Measurements from ENCODE around the gene ZNF764.

ZNF764 gene

DNA sequence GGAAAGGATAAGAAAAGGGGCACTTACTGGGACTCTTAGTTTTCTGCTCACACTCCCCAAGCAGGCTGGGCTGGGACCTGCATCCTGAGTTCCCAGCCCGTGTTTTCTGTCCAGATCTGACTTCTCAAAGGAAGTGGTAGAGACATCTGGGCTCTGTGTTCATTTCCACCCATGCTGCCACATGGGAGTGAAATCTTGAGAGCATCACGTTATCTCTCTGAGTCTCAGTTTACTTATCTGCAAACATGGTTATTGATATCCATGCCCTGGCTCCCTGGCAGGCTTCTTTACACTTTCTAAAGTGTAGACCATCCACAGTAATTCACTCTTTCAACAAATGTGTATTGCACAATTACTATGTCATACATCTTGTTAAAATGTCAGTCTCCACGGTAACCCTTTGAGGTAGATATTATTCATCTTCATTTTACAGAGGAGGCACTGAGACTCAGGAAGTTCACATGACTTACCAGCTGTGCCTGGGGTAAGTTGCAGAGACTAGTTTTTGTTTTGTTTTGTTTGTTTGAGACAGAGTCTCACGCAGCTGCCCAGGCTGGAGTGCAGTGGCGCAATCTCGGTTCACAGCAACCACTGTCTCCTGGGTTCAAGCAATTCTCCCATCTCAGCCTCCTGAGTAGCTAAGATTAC lies 9.9 kb upstream of the ZNF764 start:
- TF ChIP-seq, protein P1, sequence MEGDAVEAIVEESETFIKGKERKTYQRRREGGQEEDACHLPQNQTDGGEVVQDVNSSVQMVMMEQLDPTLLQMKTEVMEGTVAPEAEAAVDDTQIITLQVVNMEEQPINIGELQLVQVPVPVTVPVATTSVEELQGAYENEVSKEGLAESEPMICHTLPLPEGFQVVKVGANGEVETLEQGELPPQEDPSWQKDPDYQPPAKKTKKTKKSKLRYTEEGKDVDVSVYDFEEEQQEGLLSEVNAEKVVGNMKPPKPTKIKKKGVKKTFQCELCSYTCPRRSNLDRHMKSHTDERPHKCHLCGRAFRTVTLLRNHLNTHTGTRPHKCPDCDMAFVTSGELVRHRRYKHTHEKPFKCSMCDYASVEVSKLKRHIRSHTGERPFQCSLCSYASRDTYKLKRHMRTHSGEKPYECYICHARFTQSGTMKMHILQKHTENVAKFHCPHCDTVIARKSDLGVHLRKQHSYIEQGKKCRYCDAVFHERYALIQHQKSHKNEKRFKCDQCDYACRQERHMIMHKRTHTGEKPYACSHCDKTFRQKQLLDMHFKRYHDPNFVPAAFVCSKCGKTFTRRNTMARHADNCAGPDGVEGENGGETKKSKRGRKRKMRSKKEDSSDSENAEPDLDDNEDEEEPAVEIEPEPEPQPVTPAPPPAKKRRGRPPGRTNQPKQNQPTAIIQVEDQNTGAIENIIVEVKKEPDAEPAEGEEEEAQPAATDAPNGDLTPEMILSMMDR (IDR thresholded peaks at IDR 0.05) = no peak

DNA sequence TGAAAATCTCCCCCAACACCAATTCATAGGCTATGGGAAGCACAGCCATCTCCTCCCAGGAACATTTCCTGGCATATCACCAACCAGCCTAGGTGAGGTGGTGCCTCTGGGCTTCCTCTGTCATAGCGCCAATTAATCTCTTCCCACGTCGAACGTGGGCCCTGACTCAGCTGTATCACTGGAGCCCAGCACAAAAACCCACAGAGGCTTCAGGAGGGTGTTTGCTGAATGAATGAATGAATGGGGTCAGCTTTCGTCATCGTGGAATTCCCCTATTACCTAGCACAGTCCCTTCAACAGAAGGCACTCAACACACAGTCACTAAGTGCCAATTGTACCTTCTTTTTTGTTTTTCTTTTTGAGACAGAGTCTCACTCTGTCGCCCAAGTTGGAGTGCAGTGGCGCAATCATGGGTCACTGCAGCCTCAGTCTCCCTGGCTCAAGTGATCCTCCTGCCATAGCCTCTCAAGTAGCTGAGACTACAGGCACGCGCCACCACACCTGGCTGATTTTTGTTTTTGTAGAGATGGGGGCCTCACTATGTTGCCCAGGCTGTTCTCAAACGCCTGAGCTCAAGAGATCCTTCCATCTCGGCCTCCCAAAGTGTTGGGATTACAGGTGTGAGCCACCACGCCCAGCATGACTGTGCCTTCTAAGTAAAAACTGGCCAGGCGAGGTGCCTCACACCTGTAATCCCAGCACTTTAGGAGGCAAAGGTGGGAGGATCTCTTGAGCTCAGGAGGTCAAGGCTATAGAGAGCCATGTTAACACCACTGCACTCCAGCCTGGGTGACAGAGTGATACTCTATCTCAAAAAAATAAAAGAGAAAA lies 9.2 kb upstream of the ZNF764 start:
- TF ChIP-seq, protein P1 (IDR thresholded peaks at IDR 0.05) = no peak

DNA sequence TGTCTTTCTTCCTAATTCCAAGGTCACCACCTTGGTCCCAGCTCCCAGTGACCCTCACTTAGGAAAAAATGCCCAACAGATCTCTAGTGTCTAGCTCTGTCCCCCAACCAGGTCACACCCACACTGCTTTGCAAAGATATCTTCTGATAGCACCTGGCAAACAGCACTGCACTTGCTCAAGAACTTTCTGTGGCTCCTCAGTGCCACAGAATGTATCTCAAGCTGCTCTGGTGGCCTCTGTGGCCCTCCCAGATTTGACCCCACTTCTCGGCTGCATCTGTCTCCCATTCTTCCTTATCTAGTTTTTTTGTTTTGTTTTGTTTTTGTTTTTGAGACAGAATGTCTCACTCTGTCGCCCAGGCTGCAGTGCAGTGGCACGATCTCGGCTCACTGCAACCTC lies 8.4 kb upstream of the ZNF764 start:
- TF ChIP-seq, protein P1 (IDR thresholded peaks at IDR 0.05) = no peak

DNA sequence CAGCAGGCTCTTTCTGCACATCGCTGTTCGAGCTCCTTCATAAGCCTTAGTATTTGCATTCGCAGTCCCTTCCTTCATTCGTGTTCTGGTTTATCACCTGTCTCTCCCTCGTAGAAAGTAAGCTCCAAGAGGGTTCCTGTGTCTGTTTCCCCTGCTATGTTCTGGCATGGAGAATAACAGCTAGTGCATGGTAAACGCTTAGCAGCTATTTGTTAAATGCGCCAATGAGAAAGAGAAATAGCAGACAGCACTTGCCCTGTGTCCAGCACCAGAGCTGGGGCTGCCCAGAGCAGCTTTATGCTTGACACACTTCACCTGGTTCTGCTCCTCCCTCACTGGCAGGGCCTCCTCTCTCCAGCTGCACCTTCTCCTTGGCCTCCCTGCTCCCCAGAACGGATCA lies 7.8 kb upstream of the ZNF764 start:
- TF ChIP-seq, protein P1 (IDR thresholded peaks at IDR 0.05) = no peak

DNA sequence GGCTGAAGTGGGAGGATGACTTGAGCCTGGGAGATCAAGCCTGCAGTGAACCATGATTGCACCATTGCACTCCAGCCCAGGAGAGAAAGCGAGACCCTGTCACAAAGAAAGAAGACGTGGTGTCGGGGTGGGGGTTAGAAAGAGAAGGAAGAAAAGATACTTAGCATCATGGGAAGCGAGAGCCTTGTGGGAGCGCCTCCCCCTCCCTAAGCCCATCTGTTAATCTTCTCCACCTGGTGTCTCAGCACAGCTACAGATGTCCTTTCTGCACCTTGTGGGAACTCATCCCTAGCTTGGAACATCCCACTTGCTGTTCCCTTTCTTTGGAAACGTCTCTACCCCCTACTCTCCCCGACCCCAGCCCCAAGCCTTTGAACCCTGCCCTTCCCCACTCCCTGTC lies 7.4 kb upstream of the ZNF764 start:
- TF ChIP-seq, protein P1 (IDR thresholded peaks at IDR 0.05) = no peak

DNA sequence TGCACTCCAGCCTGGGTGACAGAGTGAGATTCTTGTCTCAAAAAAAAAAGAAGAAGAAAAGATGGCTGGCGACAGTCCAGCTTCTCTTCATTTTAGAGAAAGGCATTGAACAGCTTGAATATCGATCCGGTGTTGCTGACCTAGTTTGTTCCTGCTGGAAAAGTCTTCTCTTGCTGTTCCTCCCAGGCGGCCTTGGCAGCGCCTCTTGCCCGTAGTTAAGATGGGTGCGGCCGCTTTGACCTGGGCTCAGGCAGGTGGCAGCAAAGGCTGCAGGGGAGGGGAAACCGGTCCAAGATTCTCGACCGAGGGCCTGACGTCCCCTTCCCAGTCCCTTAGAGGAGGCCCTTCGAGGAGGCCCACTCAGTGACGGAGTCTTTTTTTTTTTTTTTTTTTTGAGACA lies 3.8 kb upstream of the ZNF764 start:
- TF ChIP-seq, protein P1 (IDR thresholded peaks at IDR 0.05) = no peak

DNA sequence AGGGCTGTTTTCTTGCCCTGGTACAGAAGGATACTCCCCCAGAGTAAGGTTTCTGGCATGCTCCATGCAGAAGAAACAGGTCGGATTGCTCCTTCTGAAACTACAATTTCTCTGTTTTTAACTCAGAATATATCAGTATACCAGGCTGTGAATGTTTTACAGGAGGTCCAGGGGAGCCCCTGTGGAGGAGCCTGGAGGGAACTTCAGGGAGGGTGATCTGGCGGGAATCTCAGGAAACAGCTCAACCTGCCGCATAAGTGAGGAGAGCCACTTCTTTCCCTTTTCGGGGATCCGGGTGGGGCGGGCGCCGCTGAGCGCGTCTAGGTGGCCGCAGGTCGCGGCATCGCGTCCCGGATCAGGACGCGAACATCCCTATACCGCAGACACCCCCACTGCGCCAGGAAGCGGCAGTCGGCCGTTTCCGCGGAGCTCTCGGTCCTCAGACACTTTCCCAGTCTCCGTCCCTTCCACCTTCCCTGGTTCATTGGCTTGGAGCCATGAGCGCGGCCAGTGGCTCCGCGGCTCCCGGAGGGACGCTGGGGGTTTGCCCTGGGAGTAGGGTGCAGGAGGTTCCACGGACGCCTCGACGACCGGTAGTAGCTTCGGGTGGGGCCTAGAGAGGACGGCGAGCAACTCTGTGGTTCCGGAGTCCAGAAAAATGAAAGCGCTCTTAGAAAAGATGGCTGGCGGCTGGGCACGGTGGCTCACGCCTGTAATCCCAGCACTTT lies 3.1 kb upstream of the ZNF764 start:
- TF ChIP-seq, protein P1 (IDR thresholded peaks at IDR 0.05) = no peak

Measured in LNCAP (cell line).